Ecto neural progenitor cell (in vitro differentiated cells): Measurements from ENCODE around the gene ATP7A.

ENCODE experiments used
- DNase-seq: peaks from one replicate; pipeline ENCODE4 v3.0.0-alpha.2; 2018; ENCODE audit warnings: low spot score

Gene ATP7A

DNA sequence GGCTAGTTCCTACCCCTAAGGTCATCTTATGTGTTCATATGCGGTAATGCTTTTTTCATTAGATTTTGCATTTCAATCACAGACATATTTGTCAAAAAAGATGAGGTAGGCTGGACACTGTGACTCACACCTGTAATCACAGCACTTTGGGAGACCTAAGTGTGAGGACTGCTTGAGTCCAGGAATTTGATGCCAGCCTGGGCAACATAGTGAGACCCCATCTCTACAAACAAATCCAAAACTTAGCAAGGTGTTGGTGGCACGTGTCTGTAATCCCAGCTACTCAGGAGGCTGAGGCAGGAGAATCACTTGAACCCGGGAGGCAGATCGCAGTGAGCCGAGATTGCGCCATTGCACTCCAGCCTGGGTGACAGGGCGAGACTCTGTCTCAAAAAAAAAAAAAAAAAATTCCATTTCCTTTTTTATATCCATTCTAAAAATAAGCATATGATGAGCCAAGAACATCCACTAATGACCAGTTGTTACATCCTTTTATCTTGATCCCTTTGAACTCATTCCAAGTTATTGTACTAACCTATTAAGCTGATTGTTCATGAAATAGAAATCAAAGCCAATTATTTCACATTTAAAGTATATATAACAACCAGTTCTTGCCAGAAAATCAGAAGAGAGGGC, 35.5 kb downstream of the ATP7A start:
- DNase-seq, result no peak

DNA sequence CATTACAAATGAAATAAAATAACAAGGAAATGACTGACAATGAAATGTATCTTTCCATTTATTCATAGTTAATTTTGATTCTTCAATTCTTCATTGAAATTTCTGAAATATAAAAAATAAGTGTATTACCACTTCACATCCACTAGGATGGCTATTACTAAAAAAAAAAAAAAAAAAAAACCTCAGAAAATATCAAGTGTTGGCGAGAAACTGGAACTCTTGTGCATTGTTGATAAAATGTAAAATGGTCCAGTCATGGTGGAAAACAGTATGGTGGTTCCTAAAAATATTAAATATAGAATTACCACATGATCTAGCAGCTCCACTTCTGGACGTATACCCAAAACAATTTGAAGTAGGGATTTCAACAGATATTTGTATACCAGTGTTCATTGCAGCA, 36.1 kb downstream of the ATP7A start:
- no peak for DNase-seq

DNA sequence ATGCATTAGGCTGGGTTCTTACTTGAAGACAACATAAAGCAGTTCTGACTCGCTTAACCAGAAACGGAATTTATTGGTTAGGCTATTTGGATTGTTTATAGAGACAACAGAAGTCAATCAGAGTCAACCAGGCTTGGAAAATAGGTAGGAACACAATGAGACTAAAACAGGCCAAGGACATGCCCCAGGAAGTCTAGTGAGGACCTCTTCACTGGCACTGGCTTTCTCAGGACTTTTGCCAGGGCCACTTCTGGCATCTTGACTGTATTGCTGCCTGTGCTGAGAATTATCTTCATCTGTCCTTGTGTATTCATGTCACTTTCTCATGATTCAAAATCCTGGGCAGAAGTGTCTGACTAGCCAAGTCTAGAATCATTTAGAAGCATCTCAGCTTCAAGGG, 39.3 kb downstream of the ATP7A start:
- DNase-seq, result no peak

DNA sequence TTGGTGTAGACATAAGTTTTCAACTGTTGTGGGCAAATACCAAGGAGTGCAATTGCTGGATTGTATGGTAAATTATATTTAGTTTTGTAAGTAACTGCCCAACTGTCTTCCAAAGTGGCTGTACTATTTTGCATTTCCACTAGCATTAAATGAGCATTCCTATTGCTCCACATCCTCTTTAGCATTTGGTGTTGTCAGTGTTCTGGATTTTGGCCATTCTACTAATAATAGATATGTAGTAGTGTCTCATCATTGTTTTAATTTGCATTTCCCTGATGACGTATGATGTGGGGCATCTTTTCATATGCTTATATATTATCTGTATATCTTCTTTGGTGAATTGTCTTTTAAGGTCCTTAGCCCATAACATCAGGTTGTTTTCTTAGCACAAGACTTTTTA, 41.7 kb downstream of the ATP7A start:
- DNase-seq, result no peak

DNA sequence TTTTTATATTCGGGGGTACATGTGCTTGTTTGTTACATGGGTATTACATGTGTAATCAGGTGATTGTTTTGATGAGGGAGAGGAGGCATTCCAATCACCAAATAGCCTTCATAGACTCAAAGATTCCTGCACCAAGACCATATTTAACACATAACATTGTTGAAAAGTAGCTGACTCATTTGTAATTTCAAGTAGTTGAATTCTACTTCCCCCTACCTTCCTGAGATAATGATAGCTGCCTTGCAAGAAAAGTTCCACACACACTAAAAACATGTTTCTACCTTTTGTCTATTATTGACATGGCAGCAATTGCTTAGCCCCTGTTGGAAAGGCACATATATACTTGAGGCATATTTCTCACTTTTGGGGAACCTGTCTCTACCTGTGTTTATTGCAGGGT, 42.8 kb downstream of the ATP7A start:
- no peak for DNase-seq

DNA sequence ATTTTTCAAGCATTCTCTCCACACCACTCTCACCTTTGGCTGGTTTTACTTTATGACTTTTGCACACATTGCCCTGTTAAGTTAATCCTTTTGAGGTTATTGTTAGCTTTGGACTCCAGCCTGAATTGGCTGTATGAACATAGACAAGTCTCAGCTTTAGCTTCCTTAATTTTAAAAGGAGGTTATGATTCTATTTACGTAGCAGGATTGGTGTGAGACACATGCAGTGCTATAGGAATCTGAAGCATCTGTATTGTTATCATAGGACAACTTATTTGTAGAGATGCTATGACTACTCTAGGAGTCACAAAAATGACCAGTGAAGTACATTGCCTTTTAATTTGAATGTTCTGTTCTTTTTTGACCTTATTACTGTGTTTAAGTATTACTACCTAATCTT, 43.2 kb downstream of the ATP7A start:
- no peak for DNase-seq

DNA sequence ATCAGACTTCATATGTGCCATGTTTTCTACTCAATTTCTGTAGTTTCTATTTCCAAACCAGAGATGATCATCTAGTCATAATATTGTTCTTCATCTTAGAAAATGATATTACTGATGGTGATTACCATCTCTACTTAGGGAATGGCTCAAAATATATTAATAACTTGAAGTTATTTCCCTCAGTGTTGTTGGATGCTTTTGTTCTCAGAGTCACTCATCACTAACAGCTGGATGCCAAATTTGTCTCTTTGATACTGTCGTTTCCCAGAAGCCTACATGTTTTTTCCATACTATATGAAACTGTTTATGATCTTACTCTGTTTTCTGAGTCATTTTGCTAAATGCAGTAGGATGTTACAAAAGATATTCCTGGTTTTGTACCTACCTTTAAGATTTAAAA, 50.1 kb downstream of the ATP7A start:
- no peak for DNase-seq

DNA sequence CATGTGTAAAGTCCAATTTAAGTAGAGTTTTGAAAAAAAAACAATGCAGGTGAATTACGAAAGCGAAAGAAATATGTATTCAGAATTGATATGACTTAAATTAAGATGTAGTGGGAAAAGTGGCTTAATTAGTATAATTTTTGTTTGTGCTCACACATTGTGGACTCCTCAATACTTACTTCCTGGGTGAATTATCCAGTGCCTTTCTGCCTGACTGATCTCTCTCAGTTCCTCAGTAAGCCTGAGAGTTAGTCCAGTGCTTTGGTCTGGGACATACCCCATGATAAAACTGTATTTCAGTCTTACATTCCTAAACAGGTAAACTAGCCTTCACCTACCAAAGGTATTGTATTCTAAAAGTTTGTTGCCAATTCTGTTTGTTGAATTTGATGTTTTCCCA, 50.6 kb downstream of the ATP7A start:
- no peak for DNase-seq

DNA sequence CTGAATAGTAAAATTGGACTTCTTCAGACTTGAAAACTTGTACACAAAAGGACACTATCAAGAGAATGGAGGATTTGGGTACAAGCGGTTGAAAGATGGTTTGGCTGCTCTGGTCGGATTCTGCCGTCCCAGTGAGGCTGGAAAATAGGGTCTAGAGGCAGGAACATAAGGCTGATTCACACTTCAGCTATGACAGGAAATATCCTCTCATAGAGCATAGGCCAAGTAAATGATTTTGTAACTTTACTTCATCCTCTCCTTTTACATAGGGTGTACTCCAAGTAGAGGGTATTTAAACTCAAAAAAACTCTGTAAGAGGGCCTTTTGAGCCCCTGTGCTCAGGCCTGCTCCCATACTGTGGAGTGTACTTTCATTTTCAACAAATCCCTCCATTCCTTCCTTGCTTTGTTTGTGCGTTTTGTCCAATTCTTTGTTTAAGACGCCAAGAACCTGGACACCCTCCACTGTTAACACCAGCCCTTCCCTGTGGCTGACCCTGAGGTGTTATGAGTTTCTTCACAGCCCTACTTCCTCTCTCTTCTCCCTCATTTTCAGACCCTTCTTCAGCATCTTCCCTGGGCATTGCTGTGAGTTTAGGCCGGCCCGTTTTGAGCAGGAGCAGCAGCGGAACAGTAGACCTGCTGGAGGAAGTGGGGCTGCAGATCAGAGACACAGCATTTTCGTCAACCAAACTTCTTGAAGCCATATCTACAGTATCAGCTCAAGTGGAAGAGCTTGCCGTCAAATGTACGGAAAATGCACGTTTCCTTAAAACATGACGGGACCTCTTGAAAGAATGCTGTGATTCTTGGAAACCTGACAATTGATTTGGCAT, 51.8 kb downstream of the ATP7A start:
- no peak for DNase-seq

DNA sequence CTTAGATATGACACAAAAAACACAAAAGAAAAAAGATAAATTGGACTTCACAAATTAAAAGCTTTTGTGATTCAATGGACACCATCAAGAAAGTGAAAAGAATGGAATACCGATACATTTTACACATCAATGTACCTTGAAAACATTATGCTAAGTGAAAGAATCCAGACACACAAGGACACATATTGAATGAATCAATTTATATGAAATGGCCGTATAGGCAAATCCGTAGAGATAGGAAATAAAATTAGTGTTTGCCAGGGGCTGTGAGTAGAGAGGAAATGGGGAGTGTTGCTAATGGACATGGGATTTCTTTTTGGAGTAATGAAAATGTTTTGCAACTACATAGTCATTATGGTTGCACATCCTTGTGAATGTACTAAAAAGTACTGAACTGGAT, 55.9 kb downstream of the ATP7A start:
- DNase-seq, result no peak

DNA sequence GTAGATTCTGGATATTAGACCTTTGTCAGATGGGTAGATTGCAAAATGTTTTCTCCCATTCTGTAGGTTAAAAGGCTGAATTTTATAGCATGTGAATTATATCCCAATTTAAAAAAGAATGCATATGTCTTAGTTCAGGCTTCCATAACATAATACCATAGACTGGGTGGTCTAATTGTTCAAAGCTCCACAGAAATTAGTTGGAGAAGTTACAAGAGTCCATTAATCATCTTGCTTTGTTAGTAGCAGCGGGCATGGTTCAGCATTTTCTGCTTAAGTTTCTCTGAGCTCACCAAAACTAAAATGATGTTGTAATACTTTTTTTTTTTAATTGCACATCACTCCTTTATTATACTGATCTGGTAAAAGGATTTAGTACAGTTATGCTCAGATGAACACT, 57.1 kb downstream of the ATP7A start:
- no peak for DNase-seq

DNA sequence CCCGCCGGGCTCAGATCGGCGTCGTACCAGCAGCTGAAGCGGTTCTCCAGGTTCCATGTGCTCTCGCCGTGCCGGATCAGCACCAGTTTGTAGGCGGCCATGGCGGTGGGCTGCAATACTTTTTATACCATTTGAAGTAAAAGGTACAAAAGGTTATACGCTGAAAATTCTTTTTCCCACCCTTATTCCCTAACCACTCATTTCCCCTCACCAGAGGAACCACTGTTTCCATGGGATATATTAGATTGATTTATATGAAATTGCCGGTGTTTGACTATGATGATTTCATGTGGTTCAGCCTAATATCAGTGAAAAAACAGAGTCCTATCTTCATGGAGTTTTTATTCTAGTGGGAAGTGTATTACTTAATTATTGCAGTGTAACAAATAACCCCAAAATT, 59.0 kb downstream of the ATP7A start, which contains the start of gene PGAM4:
Gene PGAM4 (minus strand): TSS at position 101 of the 400 bp plus-strand sequence. CDS start 0 bp downstream, at position 101.
- no peak for DNase-seq

DNA sequence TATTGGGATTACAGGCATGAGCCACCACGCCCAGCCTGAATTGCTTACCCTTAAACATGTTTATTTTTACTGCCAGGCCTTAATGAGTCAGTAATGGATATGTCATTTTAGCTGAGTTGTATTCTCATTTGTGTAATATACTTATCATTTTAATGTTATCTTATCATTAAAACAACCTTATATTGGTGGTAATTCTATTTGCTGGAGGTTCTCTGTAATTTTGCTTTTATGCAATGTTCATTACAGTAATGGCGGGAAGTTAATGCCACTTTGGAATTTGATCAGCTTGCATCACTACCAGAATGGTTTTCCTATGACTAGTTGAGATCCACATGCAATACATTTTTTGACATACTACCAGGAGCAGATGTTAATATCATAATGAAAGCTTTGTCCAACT, 65.3 kb downstream of the ATP7A start:
- no peak for DNase-seq

DNA sequence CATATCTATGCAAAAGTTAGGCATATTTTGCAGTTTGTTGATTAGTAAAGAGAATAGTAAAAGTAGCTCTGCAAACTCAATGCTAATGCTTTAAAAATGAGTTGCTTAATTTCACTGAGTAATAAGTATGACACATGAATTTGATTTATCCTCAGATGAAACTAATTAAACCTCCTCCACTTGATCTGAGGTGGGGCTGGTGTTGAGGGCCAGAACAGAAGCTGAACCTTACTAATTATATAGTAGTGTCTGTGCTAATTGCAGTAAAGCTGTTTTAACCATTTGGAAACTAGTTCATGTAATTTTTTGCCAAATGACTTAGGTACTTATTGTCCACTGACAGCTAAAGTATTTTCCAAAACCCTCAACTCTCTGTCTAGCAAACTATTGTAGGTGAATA, 66.6 kb downstream of the ATP7A start:
- no peak for DNase-seq

DNA sequence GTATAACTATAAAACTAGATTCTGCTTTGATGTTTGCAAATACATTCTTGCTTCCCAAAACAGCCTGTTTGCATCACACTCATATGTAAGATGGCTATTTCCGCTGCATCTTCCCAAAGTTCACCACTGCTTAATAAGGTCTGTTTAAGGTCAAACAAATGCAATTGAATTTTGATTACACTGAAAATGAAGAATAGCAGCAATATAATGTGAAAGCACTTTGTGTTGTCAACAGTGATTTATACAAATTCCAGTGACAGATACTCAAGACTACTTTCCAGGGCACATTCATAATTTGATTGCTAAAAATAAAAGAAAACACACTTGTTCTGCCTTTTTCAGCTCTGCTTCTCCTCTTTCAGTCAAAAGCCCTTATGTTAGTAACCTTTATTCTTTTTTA, 67.0 kb downstream of the ATP7A start:
- no peak for DNase-seq

DNA sequence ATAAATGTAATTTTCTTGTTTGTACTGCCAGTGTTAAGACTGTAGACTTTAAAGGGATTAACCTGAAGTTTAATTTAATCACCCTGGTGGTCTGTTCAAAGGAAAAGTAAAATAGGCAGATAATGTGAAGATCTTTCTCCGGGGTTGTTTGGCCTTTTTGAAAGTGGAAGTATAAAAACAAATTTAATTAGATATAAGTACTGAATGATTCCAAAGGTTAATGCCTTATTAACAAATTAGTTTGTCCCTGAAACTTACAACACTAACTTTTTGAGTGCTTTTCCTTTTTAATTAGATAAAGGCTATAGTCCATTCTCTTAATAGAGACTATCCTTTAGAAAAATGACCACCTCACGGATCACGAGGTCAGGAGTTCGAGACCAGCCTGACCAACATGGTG, 69.4 kb downstream of the ATP7A start:
- no peak for DNase-seq

DNA sequence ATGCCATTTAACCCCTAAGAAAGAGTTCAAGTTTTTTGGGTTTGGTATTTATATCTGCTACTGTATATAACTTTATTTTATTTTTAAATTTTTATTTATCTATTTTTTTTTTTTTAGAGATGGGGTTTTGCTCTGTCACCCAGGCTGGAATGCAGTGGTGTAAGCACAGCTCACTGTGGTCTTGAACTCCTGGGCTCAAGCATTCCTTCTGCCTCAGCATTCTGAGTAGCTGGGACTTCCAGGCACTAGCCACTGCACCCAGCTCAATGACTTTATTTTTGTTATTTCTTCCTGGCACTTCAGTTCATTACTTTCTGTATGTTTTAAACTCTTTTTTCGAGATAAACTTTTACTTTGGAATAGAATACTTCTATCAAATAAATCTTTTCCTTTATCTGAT, 101.4 kb downstream of the ATP7A start:
- no peak for DNase-seq

DNA sequence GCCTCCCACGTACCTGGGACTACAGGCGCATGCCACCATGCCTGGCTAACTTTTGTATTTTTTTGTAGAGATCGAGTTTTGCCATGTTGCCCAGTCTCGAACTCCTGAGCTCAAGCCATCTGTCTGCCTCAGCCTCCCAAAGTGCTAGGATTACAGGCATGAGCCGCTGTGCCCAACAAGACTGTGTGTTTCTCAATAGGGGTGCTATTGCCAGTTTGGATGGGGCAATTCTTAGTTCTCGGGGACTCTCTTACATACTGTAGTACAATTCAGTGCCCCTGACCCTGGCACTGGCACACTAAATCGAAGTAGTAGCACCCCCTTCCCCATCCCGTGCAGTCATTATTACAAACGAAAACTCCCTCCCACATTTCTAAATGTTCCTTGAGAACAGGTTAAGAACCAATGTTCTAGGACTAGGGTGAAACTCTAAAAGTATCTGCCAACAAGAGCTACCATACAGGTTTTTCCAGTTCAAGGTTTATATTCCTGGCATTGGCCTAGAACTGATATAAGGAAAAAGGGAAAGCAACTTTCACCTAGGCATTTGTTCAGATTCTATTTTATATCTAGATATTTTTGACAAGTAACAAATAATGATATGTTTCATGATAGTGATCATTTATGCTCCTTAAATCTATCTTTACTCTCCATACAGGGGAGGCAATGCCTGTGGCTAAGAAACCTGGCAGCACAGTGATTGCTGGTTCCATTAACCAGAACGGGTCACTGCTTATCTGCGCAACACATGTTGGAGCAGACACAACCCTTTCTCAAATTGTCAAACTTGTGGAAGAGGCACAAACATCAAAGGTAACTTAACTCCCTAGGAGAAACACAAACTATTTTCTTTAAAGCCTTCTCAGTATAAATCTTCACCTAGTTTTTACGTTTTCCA, 109.3 kb downstream of the ATP7A start:
- DNase-seq, result no peak

DNA sequence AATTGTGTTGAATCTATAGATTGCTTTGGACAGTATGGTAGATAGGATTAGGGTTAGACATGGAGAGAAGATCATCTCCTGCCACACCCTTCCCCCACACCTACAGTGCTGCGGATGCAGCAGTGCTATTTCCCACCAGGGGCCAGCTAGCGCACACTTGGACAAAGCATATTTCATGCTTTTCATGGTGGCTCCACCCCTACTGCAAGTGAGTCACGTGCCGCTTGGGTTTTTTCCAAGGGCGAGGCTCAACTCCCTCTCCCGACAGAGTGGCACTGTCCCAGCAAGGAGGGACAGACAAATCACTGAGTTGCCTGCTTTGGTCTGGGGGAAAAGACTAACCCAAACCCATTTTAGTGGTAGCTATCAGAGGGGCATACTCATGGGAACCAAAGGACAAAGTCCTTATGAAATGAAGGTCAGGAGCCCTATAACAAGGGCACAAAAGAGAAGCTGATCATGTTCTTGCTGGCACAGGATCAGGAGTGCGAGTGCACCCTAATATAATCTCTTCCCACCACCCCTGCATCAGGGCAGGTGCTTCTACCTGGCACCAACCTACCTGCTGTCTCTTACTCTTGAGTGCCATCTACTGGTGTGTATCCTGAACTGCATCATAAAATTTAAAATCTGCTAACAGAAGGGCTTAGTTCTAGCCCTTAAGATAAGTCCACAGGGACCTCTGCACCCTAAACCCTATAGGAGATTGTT, 114.0 kb downstream of the ATP7A start:
- DNase-seq, result no peak

DNA sequence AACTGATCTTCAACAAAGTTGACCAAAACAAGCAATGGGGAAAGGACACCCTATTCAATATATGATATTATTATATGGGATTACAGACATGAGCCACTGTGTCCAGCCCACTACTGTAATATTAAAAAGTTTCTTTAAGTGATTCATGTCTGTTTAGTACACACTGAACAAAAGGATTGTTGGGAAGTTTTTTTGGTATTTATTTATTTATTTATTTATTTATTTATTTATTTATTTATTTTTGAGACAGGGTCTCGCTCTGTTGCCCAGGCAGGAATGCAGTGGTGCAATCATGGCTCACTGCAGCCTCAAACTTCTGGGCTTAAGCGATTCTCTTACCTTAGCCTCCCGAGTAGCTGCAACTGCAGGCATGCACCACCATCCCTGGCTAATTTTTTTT, 117.3 kb downstream of the ATP7A start:
- no peak for DNase-seq

DNA sequence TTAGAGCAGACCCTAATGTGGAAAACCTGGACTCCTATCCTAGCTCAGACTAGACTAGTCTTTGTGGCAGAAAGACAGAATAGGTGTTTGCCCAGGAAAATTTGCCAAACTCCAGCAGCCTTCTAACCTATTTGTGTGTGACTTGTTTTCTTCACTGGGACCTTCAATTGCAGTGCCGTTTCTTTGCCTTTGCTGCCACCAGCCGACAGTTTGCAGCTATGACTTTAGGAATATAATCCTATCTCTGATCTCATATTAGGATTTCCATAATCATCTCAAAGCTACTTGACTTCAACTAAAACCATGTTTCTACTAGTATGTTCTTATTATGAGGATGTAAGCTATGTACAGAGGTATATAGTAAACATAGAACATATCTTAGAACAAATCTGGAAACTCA, 119.2 kb downstream of the ATP7A start:
- no peak for DNase-seq

DNA sequence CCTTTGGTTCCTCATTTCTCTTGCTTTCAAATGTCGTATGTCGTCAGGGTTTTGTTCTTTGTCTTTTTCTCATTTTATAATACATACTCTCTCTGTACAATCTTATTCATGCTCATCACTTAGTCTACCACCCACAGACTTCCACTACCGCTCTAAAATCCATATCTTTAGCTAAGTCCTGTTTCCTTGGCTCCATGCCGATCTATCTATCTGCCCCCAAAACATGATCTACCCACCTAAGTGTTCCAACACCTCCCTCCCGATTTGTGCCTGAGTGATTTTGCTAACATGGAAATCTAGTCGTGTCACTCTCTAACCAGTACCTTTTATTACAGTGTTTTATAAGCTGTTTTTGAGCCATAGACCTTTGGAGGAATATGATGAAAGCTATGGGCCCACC, 124.6 kb downstream of the ATP7A start:
- no peak for DNase-seq
